H1 (cell line): ENCODE results near the gene ITPR3. TPM values are rescaled to one million over a fixed set of nuclear protein-coding genes. Genes with fewer than 3 reads are reported as not detected.

Experiments used
- CTCF ChIA-PET: fragments of 300-600 bp; sonication (Branson Sonifier 250); formaldehyde crosslinking; loops from one replicate; lab custom pipeline; 2021; ENCODE audit not compliant: partially characterized antibody; lab: Charles Lee
- POLR2A ChIA-PET: fragments of 300-600 bp; sonication (Branson Sonifier 250); formaldehyde crosslinking; loops from one replicate; lab custom pipeline; 2021; ENCODE audit warnings: inconsistent platforms; ENCODE audit not compliant: partially characterized antibody; lab: Charles Lee
- DNase-seq, 2 experiments: peaks; one replicate each; pipeline versions ENCODE4 v3.0.0 to v3.0.0-alpha.2; 2010 to 2022; ENCODE audit warnings: low spot score in 2 of 2, low read depth in 1 of 2, mixed read lengths in 1 of 2
- FAIRE-seq: peaks from 2 replicates; lab custom pipeline; 2011; peaks lifted over from hg19 to GRCh38; lab: Jason Lieb, UNC
- H2AFZ ChIP-seq: 2 replicates; pipeline ENCODE4 v1.8.1; 2012; ENCODE audit warnings: low read length, inconsistent platforms
- H2AK5ac ChIP-seq: 2 replicates; pipeline ENCODE4 v1.6.1; 2013; ENCODE audit warnings: low read depth, low read length
- H2BK120ac ChIP-seq: replicated peaks from 2 replicates; pipeline ENCODE3; 2013; ENCODE audit warnings: low read depth, low read length, inconsistent platforms
- H2BK12ac ChIP-seq: 2 replicates; pipeline ENCODE4 v1.6.1; 2013; ENCODE audit warnings: low read depth, low read length
- H2BK15ac ChIP-seq: 2 replicates; pipeline ENCODE4 v1.6.1; 2013; ENCODE audit warnings: low read length
- H2BK20ac ChIP-seq: 2 replicates; pipeline ENCODE4 v1.6.1; 2013; ENCODE audit warnings: low read length
- H2BK5ac ChIP-seq: 2 replicates; pipeline ENCODE4 v1.6.1; 2013; ENCODE audit warnings: low read depth, low read length
- H3K14ac ChIP-seq: 2 replicates; pipeline ENCODE4 v1.6.1; 2013; ENCODE audit warnings: inconsistent platforms; ENCODE audit not compliant: insufficient read length
- H3K18ac ChIP-seq: 2 replicates; pipeline ENCODE4 v1.6.1; 2013; ENCODE audit warnings: low read length; ENCODE audit errors: extremely low read depth
- H3K23ac ChIP-seq: 2 replicates; pipeline ENCODE4 v1.6.1; 2013; ENCODE audit warnings: inconsistent platforms; ENCODE audit not compliant: insufficient read length
- H3K23me2 ChIP-seq: 2 replicates; pipeline ENCODE4 v1.6.1; 2013; ENCODE audit warnings: low read depth, low read length
- H3K27ac ChIP-seq: 2 replicates; pipeline ENCODE4 v1.6.1; 2011; ENCODE audit warnings: low read depth, low read length, inconsistent platforms
- H3K27me3 ChIP-seq, 4 experiments: replicated peaks in 1 of 4; 1 replicate in 1 of 4; 2 replicates in 3 of 4; pipeline versions ENCODE4 v1.6.1 to v1.8.1; 2011 to 2013; ENCODE audit warnings: low read length in 3 of 4, mild to moderate bottlenecking in 3 of 4, inconsistent platforms in 2 of 4, mixed read lengths in 2 of 4, moderate library complexity in 1 of 4; ENCODE audit not compliant: control insufficient read depth in 3 of 4, insufficient read depth in 3 of 4; ENCODE audit errors: extremely low read depth in 1 of 4
- H3K36me3 ChIP-seq, 4 experiments: 2 replicates each; pipeline versions ENCODE4 v1.6.1 to v1.8.1; 2011 to 2013; ENCODE audit warnings: mild to moderate bottlenecking in 4 of 4, low read length in 3 of 4, moderate library complexity in 2 of 4, control low read depth in 1 of 4, inconsistent platforms in 1 of 4; ENCODE audit not compliant: insufficient read depth in 4 of 4, control insufficient read depth in 2 of 4
- H3K4ac ChIP-seq: replicated peaks from 2 replicates; pipeline ENCODE3; 2013; ENCODE audit warnings: low read length, low read depth, mixed read lengths, inconsistent platforms; ENCODE audit not compliant: insufficient read length
- H3K4me1 ChIP-seq, 4 experiments: replicated peaks in 1 of 4; 1 replicate in 1 of 4; 2 replicates in 3 of 4; pipeline versions ENCODE4 v1.6.1 to v1.8.1; 2011 to 2013; ENCODE audit warnings: low read length in 3 of 4, inconsistent platforms in 2 of 4, mixed read lengths in 1 of 4; ENCODE audit not compliant: insufficient read depth in 4 of 4, control insufficient read depth in 3 of 4
- H3K4me2 ChIP-seq, 2 experiments: 2 replicates each; pipeline versions ENCODE4 v1.6.1 to v1.8.1; 2011 to 2013; ENCODE audit warnings: low read depth in 2 of 2, low read length in 2 of 2, control low read depth in 1 of 2, inconsistent platforms in 1 of 2, mild to moderate bottlenecking in 1 of 2; ENCODE audit not compliant: insufficient read depth in 1 of 2
- H3K4me3 ChIP-seq, 4 experiments: fragments of 200-600, 300-600 bp in 1 of 4; sonication (generic), shearing (Covaris generic), sonication (Bioruptor Twin) in 1 of 4; 2 replicates each; pipeline versions ENCODE4 v1.5.1 to v1.8.1; 2011 to 2016; ENCODE audit warnings: low read length in 4 of 4, low read depth in 3 of 4, control low read depth in 2 of 4, inconsistent platforms in 2 of 4, mild to moderate bottlenecking in 2 of 4, mixed read lengths in 1 of 4, moderate library complexity in 1 of 4; ENCODE audit not compliant: insufficient read depth in 2 of 4; ENCODE audit errors: extremely low read depth in 1 of 4
- H3K56ac ChIP-seq: replicated peaks from 2 replicates; pipeline ENCODE3; 2013; ENCODE audit warnings: low read depth, mild to moderate bottlenecking, mixed read lengths, low read length, inconsistent platforms; ENCODE audit not compliant: insufficient read length
- H3K79me1 ChIP-seq: 2 replicates; pipeline ENCODE4 v1.6.1; 2013; ENCODE audit warnings: low read depth, low read length, control low read depth
- H3K79me2 ChIP-seq, 2 experiments: 2 replicates each; pipeline versions ENCODE4 v1.6.1 to v1.8.1; 2012 to 2013; ENCODE audit warnings: low read length in 2 of 2, mild to moderate bottlenecking in 2 of 2, inconsistent platforms in 1 of 2; ENCODE audit not compliant: insufficient read depth in 2 of 2, control insufficient read depth in 1 of 2
- H3K9ac ChIP-seq, 4 experiments: replicated peaks in 1 of 4; 1 replicate in 1 of 4; 2 replicates in 3 of 4; pipeline versions ENCODE4 v1.6.1 to v1.8.1; 2011 to 2013; ENCODE audit warnings: low read depth in 3 of 4, low read length in 3 of 4, control low read depth in 2 of 4, mild to moderate bottlenecking in 2 of 4, moderate library complexity in 2 of 4, inconsistent platforms in 1 of 4; ENCODE audit errors: extremely low read depth in 1 of 4
- H3K9me3 ChIP-seq, 2 experiments: 2 replicates each; pipeline versions ENCODE4 v1.6.1 to v1.8.1; 2012 to 2013; ENCODE audit warnings: mild to moderate bottlenecking in 2 of 2, moderate library complexity in 2 of 2, control low read depth in 1 of 2, inconsistent platforms in 1 of 2, low read depth in 1 of 2, low read length in 1 of 2, mixed read lengths in 1 of 2; ENCODE audit not compliant: insufficient read depth in 2 of 2
- H4K20me1 ChIP-seq, 2 experiments: replicated peaks in 1 of 2; 2 replicates each; pipeline versions ENCODE3 to v1.8.1; 2011 to 2013; ENCODE audit warnings: inconsistent platforms in 2 of 2, low read length in 2 of 2, mild to moderate bottlenecking in 1 of 2; ENCODE audit not compliant: insufficient read depth in 2 of 2, control insufficient read depth in 1 of 2
- H4K5ac ChIP-seq: 2 replicates; pipeline ENCODE4 v1.6.1; 2013; ENCODE audit warnings: low read length, low read depth, mixed read lengths, inconsistent platforms; ENCODE audit not compliant: insufficient read length
- H4K8ac ChIP-seq: 2 replicates; pipeline ENCODE4 v1.8.0; 2013; ENCODE audit warnings: mild to moderate bottlenecking, moderate library complexity, low read length, inconsistent platforms; ENCODE audit not compliant: insufficient read depth; ENCODE audit errors: extremely low read depth
- H4K91ac ChIP-seq: replicated peaks from 2 replicates; pipeline ENCODE3; 2013; ENCODE audit warnings: low read length, mixed read lengths, inconsistent platforms; ENCODE audit not compliant: insufficient read length
- BCL11A ChIP-seq, 2 experiments: IDR thresholded peaks; one replicate each; pipeline ENCODE4 v1.6.1; 2011; ENCODE audit warnings: low read depth in 2 of 2, low read length in 2 of 2, mild to moderate bottlenecking in 2 of 2
- CBX5 ChIP-seq: fragments of 300-800, 300-1000 bp; sonication (generic); IDR thresholded peaks from 2 replicates; pipeline ENCODE4 v1.7.1; 2016; ENCODE audit warnings: antibody characterized with exemption, low read length, low read depth
- CEBPB ChIP-seq: IDR thresholded peaks from 2 replicates; pipeline ENCODE4 v1.6.1; 2012; ENCODE audit warnings: low read depth, low read length
- FOSL1 ChIP-seq: IDR thresholded peaks from 2 replicates; pipeline ENCODE4 v1.6.1; 2011; ENCODE audit warnings: mild to moderate bottlenecking, low read depth, low read length, moderate library complexity; ENCODE audit not compliant: insufficient read depth
- GTF2F1 ChIP-seq: IDR thresholded peaks from 2 replicates; pipeline ENCODE4 v1.6.1; 2012; ENCODE audit warnings: low read depth, low read length, improper control_type of control experiment, borderline replicate concordance
- JUN ChIP-seq: IDR thresholded peaks from 2 replicates; pipeline ENCODE4 v1.6.1; 2011; ENCODE audit warnings: low read depth, mild to moderate bottlenecking, improper control_type of control experiment, low read length
- KDM4A ChIP-seq: IDR thresholded peaks from one replicate; pipeline ENCODE4 v1.7.1; 2012; ENCODE audit warnings: low read depth, mild to moderate bottlenecking, moderate library complexity, low read length, inconsistent platforms; ENCODE audit not compliant: severe bottlenecking
- RAD21 ChIP-seq, 2 experiments: IDR thresholded peaks in 1 of 2; conservative IDR thresholded peaks in 1 of 2; 2 replicates each; pipeline ENCODE4 v1.6.1; 2011; ENCODE audit warnings: low read depth in 2 of 2, low read length in 2 of 2, improper control_type of control experiment in 1 of 2, inconsistent platforms in 1 of 2, mild to moderate bottlenecking in 1 of 2, moderate library complexity in 1 of 2
- RFX5 ChIP-seq: IDR thresholded peaks from 2 replicates; pipeline ENCODE4 v1.6.1; 2011; ENCODE audit warnings: low read depth, low read length, improper control_type of control experiment, borderline replicate concordance
- SP1 ChIP-seq: IDR thresholded peaks from 2 replicates; pipeline ENCODE4 v1.6.1; 2011; ENCODE audit warnings: low read depth, low read length
- SP2 ChIP-seq: IDR thresholded peaks from 2 replicates; pipeline ENCODE4 v1.6.1; 2012; ENCODE audit warnings: mild to moderate bottlenecking, low read length, inconsistent platforms
- SUZ12 ChIP-seq: fragments of 200-600 bp; sonication (generic); IDR thresholded peaks from 2 replicates; pipeline ENCODE4 v1.6.1; 2012; ENCODE audit warnings: mild to moderate bottlenecking, inconsistent platforms, low read length, moderate library complexity, mixed read lengths
- TBP ChIP-seq: IDR thresholded peaks from 2 replicates; pipeline ENCODE4 v1.6.1; 2011; ENCODE audit warnings: low read depth, low read length, improper control_type of control experiment
- TCF12 ChIP-seq: IDR thresholded peaks from 2 replicates; pipeline ENCODE4 v1.6.1; 2011; ENCODE audit warnings: low read depth, mild to moderate bottlenecking, low read length
- WGBS, 2 experiments: shearing (Covaris generic) in 1 of 2; methylation state at CpG; one replicate each; pipeline versions ENCODE4 v1.1.6 to v1.1.7; 2013 to 2015; ENCODE audit warnings: low lambda C conversion rate in 2 of 2, mixed read lengths in 2 of 2, inconsistent platforms in 1 of 2, low coverage in 1 of 2, missing lambda C conversion rate in 1 of 2; ENCODE audit not compliant: insufficient replicate concordance in 2 of 2, insufficient coverage in 1 of 2, insufficient read length in 1 of 2; ENCODE audit errors: extremely low coverage in 1 of 2, missing lambda C conversion rate in 1 of 2; 5-methylcytosine and 5-hydroxymethylcytosine counted together
- polyA plus RNA-seq, 7 experiments: library from polyadenylated mRNA; depleted of rRNA in 3 of 7; stranded (reverse) in 5 of 7; unstranded in 2 of 7; fragments of >200 nt in 5 of 7; fragments of 200-250 nt in 2 of 7; gene quantifications; 1 replicate in 5 of 7; 2 replicates in 1 of 7; 4 replicates in 1 of 7; pipeline versions ENCODE4 v1.2.1 to v1.2.3, GENCODE V29; 2011 to 2013; ENCODE audit warnings: missing spikeins in 2 of 7, mixed read lengths in 2 of 7
- total RNA-seq: library from RNA; stranded (reverse); fragmentation: NEBNext Ultra II Directional; extraction: Animal tissue kit (Norgen Biotek cat#: 25700); gene quantifications from 2 replicates; pipeline ENCODE4 v1.2.1, GENCODE V29; 2021

The ITPR3 gene
- total and polyA plus RNA-seq, 2 of the 8 experiments (the other 6 are each of a cell fraction or from before 2014, with no cell fraction given): 29.1 to 45.7 TPM

GRCh38 chr6:33667072-33667471 lies 46.0 kb downstream of the ITPR3 start:
- Histone ChIP-seq H3K23me2 (no peaks in the 10 kb centered on the region), H2BK5ac (no peak overlapping the region), H4K91ac (no peak overlapping the region), H3K79me1 (no peaks in the 10 kb centered on the region), H3K56ac (no peak overlapping the region), H3K27ac (no peak overlapping the region), H3K23ac (no peak overlapping the region), H3K9me3 (no peaks in the 10 kb centered on the region), H3K4me1 (peaks cover 0 to 3% (median 1%) of the 10 kb centered on the region in 4 experiments; a peak in 1 of 7 replicates), H4K8ac (no peak overlapping the region), H3K9ac (no peak overlapping the region), H3K4me2 (no peak overlapping the region), H2AK5ac (no peak overlapping the region), H4K5ac (no peak overlapping the region), H3K27me3 (no peaks in the 10 kb centered on the region), H3K36me3 (peaks cover 7 to 23% (median 11%) of the 10 kb centered on the region in 4 experiments; a peak in 7 of 8 replicates), H2AFZ (no peak overlapping the region), H4K20me1 (peaks cover 2% of the 10 kb centered on the region in 2 experiments), H2BK120ac (no peak overlapping the region), H2BK20ac (no peak overlapping the region), H3K4me3 (no peak overlapping the region), H3K18ac (no peak overlapping the region), H3K4ac (no peak overlapping the region), H3K14ac (no peak overlapping the region), H2BK15ac (no peak overlapping the region), H3K79me2 (no peaks in the 10 kb centered on the region), H2BK12ac (no peak overlapping the region)
- 87% methylated on average over 16 of the region's 16 CpGs; no CpG with 5 or more reads in 1 of the 2 experiments for WGBS, 2 experiments
- CTCF ChIA-PET: interaction anchor here (0.6 to 12.7 kb wide), 9 partner anchors 12 to 78 kb away, joined by 3 to 131 read pairs (median 5); no protein-coding TSS in a partner anchor
- DNase-seq (no peak), FAIRE-seq (no peak)
- POLR2A ChIA-PET: no interaction called here
- no peak for TF ChIP-seq RFX5
- no peak for TF ChIP-seq TCF12
- no peak for TF ChIP-seq TBP
- TF ChIP-seq SUZ12: no peak
- TF ChIP-seq JUN: no peak
- TF ChIP-seq SP2: no peak
- no peak for TF ChIP-seq GTF2F1
- no peak for TF ChIP-seq BCL11A (IDR thresholded peaks at IDR 0.05; ENCODE audit: low read depth in 2 of 2, low read length in 2 of 2)
- TF ChIP-seq KDM4A: no peak
- no peak for TF ChIP-seq RAD21 (IDR thresholded peaks at IDR 0.05 in 1 of 2, conservative IDR thresholded peaks at IDR 0.05 in 1 of 2; ENCODE audit: low read depth in 2 of 2, low read length in 2 of 2)
- TF ChIP-seq FOSL1: no peak
- TF ChIP-seq SP1: no peak
- no peak for TF ChIP-seq CEBPB
- no peak for TF ChIP-seq CBX5
